NCI-H1417 (cell line): ENCODE measurements around the gene CABP4.

Source experiments
- DNase-seq, 3 experiments: peaks; one replicate each; lab custom pipeline; 2025; lab: John Stamatoyannopoulos, UW

CABP4 gene

GRCh38 chr11:67435727-67436458 lies 19.3 kb upstream of the CABP4 start:
- DNase-seq, result no peak

- DNase-seq, result no peak
These were observed 18.6 kb upstream of the CABP4 start for GRCh38 chr11:67436459-67437081.

DNA sequence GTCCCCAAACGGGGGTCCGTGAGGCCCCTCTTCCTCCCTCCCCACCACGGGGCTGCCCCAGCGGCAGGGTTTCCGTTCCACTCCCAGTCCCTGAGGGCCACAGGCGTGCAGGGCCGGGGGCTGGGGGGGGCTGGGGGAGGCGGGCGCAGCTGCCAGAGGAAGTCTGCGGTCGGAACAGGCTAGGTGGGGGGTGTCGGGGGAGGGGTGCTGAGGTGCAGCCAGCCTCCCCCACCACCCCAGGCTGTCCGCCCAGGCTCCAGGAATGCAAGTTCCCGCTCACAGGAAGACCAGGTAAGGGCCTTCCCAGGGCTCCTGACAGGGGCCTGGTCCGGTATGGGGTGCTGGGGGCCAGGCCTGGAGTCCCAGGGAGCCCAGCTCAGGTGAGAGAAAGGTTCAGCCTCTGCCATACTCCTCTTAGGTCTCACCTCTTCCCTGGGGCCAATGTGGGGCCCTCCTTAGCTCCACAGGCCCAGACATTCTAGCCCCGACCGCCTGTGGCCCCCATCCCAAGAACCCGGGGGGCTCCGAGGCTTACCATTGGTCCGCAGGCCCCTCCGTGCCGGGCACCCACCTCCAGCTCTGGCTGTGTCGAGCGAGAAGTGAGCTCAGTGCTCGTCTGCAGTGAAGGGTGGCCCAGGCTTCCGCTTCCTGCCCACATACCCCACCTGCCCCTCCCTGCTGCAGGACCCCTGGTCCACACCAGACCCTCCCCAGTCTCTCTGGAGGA lies 17.9 kb upstream of the CABP4 start, which contains the start of gene PTPRCAP:
TSS of gene PTPRCAP (minus strand) at position 601 of the 727 bp plus-strand sequence. CDS start at position 538, 63 bp downstream.
- no peak for DNase-seq

DNA sequence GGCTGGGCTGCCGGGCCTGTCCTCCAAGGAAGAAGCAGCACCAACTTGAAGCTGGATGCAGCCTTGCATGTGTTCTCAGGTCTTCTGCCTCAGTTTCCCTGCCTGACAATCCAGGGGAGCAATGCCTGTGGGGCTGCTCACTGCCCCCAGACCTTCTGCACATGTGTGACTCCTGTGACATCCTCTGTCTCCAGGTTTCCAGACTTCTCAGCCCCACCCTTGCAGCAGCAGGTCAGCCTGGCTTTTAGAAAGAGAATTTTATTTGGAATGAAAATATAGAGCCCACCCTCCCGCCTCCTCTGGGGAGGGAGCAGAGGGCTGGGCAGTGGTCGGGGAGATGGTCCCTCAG lies 17.4 kb upstream of the CABP4 start:
- no peak for DNase-seq

DNA sequence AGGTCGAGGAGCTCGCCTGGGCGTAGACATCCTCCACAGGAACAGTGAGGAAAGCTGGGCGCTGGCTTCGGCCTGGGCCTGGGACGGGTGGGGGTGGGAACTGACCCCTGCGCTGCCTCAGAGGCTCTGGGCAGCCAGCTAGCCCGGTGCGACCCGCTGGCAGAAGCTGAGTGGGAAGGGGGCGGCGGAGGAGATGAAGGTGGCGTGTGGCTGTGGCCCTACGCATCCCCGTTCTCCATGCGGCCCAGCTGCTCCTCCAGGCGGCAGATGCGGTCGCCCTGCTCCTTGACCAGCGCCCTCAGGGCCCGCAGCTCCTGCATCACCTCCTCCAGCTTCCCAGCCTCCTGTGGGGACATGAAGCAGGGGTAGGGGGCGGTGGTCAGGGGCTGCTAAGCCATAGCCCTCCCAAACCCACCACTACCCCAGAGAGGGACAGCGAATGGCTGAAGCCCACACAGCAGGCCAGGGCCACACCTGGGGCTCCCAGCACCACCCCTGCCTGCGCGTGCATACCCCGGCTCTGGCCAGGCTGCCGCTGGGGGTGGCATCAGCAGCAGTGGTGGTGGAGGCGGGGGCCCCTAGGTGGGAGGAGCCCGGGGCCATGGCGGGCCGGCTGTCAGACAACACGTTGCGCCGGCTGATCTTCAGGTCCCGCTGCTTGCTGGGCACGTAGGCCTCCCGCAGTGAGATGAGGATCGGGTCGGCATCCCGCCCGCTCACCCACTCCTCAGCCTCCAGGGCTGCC lies 16.8 kb upstream of the CABP4 start:
- no peak for DNase-seq

- no peak for DNase-seq
These were observed 15.6 kb upstream of the CABP4 start for GRCh38 chr11:67439321-67440228.

DNA sequence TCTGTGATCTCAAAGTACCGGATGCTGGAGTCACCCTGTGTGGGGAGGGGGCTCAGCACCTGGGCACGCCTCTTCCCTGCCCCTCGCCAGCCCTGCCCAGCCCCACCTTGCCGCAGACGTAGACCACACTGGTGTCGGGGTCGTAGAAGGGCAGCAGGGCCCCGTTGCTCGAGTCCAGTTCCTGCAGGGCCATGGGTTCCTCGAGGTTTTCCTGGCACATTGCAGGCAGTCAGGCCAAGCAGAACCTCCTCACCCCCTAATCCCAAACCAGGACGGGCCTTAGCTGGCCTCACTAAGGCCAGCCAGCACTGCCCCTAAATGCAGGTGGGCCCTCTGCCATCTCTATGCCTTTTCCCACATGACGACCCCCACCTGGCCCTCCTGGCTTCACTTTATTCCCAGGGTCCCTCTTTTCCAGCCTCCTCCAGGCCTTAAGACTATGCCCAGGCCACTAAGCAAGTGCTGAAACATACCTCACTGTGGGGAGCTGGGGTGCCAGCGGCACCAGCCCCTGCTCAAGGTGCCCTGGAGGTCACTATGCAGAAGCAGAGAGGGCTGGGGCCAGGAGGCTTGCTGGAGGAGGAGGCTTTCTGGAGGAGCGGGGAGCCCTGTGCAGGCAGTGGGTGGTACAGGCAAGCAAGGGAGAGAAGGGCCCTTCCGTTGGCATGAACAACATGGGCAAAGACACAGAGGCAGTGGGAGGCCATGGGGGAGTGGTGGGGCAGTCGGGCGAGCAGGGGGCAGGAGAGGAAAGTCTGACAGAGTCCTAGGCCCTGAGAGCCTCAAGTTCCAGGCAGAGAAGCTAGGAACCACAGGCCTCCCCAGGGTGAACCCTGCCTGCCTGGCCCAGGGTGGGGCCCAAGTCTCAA lies 14.7 kb upstream of the CABP4 start:
- DNase-seq, result no peak

DNA sequence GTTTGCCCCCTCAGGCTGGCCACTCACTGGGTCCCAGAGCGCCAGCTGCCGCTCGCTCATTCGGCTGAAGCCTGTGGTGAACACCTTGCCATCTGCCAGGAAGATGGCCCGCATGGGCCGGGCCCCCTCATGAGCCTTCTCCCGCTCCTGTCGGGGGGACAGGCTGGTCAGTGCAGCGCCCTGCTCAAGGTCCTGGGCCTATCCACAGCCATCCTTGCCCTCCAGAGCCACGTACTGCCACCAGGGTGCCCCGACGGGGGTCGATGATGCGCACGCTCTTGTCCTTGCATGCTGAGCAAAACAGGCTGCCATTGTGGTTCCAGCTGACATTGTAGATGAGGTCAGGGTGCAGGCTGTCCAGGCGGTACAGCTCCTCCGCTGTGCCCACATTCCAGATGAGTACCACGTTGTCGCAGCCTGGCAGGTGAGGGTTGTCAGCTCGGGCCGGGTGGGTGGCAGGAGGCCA lies 14.0 kb upstream of the CABP4 start:
- no peak for DNase-seq

- DNase-seq, result no peak
These were observed 13.3 kb upstream of the CABP4 start for GRCh38 chr11:67441731-67442351.

GRCh38 chr11:67442504-67443404 lies 12.4 kb upstream of the CABP4 start:
- DNase-seq, result no peak

GRCh38 chr11:67445515-67445914 lies 9.6 kb upstream of the CABP4 start:
- DNase-seq, result no peak

- no peak for DNase-seq
These were observed 6.9 kb upstream of the CABP4 start for GRCh38 chr11:67448220-67448609.

DNA sequence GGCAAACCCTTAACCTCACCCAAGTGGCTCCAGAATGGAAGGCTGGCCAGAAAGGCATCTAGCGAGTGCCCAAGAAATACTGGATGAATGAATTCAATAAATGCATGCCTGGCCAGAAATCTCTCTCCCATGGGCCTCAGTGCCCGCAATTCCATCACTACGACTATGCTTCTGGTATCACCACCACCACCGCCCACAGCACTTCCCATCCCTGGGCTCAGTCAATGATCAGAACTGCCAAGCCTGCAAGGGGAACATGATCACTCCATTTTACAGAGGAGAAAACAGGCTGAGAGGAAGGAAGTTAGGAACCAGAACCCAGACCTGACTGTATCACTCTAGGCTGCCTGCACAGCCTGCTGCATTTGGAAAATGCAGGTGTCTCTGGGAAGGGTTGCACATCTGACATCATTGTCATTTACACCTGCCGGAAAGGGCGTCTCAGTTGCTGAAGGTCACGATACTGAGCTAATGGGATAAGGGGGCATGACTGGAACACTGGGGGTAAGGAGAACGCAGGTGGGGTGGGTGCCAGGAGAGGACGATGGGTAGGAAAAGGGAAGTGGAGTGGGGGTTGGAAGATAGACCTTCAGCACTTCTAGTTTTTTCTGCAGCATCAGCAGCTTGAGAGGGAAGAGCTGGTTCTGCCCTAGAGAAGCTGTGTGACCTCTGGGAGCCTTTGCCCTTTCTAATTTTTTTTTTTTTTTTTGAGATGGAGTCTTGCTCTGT lies 5.9 kb upstream of the CABP4 start:
- peak in 1 of 3 experiments; percentile 38 for DNase-seq

- no peak for DNase-seq
These were observed 4.1 kb upstream of the CABP4 start for GRCh38 chr11:67450796-67451657.

DNA sequence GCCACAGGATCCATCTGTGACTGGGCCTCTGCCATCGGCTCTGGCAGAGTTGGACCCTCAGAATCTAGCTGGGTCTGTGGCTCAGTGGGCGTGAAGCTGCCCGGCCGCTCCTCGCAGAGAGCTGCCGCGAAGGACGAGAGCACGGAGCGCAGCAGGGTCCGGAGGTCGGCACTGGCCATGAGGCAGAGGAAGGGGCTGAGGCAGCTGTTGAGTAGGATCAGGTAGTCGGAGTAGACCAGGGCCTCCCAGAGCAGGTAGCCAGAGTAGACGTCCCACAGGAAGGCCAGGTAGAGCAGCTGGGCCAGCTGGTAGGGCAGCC lies 3.5 kb upstream of the CABP4 start:
- no peak for DNase-seq

DNA sequence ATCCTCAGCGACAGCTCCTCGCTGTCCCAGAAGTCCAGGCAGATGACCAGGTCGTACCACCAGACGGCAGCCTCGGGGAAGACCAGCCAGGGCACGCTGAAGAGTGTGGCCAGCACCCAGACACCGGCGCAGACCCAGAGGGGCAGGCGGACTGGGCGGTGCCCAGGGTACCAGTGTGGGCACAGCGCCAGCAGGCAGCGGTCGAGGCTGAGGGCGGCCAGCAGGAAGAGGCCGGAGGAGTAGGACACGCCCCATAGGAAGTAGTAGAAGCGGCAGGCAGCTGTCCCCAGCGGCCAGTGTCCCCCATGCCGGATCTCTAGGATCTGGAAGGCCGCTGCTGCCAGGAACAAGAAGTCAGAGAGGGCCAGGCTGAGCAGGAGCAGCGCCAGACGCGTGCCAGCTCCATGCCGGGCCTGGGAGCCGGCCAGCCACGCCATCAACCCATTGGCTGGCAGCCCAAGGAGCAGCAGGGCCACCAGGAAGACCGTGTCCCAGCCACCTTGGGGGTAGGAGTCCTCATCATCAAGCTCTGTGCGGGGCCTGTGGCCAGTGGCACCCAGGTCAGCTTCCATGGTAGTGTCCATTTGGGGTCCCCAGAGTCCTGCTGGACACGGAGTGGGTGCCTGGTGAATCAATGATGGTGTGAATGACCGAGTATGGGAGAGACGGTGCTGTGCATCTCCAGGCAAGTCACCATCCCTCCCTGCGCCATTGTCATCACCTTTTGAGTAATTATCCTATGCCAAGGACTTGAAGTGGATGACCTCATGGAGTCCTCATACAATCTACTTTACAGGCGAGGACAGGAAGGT lies 2.8 kb upstream of the CABP4 start, which contains the start of gene GPR152:
TSS of gene GPR152 (minus strand) at position 589 of the 812 bp plus-strand sequence. CDS start at position 584, 5 bp downstream.
- no peak for DNase-seq
